SK-N-SH (cell line): ENCODE results near the gene PBX1. TPM values are rescaled to one million over a fixed set of nuclear protein-coding genes. Genes with fewer than 3 reads are reported as not detected.

Source experiments
- CTCF ChIA-PET: fragments of 300-600, 350-600 bp; formaldehyde crosslinking; extraction: SDS; loops from one replicate; lab custom pipeline; 2021; lab: Yijun Ruan, JAX
- POLR2A ChIA-PET: fragments of 350-600 bp; sonication (Branson Sonifier 250); formaldehyde crosslinking; extraction: SDS; loops from one replicate; lab custom pipeline; 2020; ENCODE audit warnings: antibody characterized with exemption, inconsistent platforms; lab: Yijun Ruan, JAX
- DNase-seq: peaks from one replicate; pipeline ENCODE4 v3.0.0; 2012
- H2AFZ ChIP-seq: fragments of 200-600 bp; sonication (generic); 2 replicates; pipeline ENCODE4 v1.8.1; 2016; ENCODE audit warnings: antibody characterized with exemption, mild to moderate bottlenecking, low read depth
- H3F3A ChIP-seq: fragments of 200-600 bp; sonication (generic); replicated peaks from 2 replicates; pipeline ENCODE3; 2016; ENCODE audit warnings: antibody characterized with exemption, mild to moderate bottlenecking; ENCODE audit not compliant: insufficient read depth
- H3K27ac ChIP-seq, 2 experiments: fragments of 200-500 bp in 1 of 2; fragments of 200-600 bp in 1 of 2; sonication (Bioruptor generic) in 1 of 2; sonication (generic), shearing (Covaris generic) in 1 of 2; 2 replicates each; pipeline versions ENCODE4 v1.5.1 to v1.6.1; 2014 to 2016; ENCODE audit warnings: low read depth in 2 of 2, inconsistent platforms in 1 of 2, low read length in 1 of 2, mild to moderate bottlenecking in 1 of 2, mixed read lengths in 1 of 2
- H3K27me3 ChIP-seq: fragments of 200-600 bp; sonication (generic), shearing (Covaris generic); 2 replicates; pipeline ENCODE4 v1.6.1; 2016; ENCODE audit warnings: mixed run types; ENCODE audit not compliant: insufficient read depth
- H3K36me3 ChIP-seq, 2 experiments: fragments of 200-500 bp in 1 of 2; fragments of 200-600 bp in 1 of 2; sonication (Bioruptor generic) in 1 of 2; sonication (generic) in 1 of 2; replicated peaks in 1 of 2; 2 replicates each; pipeline versions ENCODE3 to v1.5.1; 2014 to 2016; ENCODE audit warnings: low read length in 1 of 2, mild to moderate bottlenecking in 1 of 2; ENCODE audit not compliant: insufficient read depth in 2 of 2, control insufficient read depth in 1 of 2
- H3K4me1 ChIP-seq, 2 experiments: fragments of 200-500 bp in 1 of 2; fragments of 200-600 bp in 1 of 2; sonication (Bioruptor generic) in 1 of 2; sonication (generic), shearing (Covaris generic) in 1 of 2; 2 replicates each; pipeline versions ENCODE4 v1.5.1 to v1.6.1; 2014 to 2016; ENCODE audit warnings: low read depth in 1 of 2, low read length in 1 of 2, mixed run types in 1 of 2; ENCODE audit not compliant: insufficient read depth in 2 of 2, control insufficient read depth in 1 of 2
- H3K4me2 ChIP-seq: fragments of 200-600 bp; sonication (generic), shearing (Covaris generic); 2 replicates; pipeline ENCODE4 v1.6.1; 2017; ENCODE audit warnings: mixed run types
- H3K4me3 ChIP-seq, 2 experiments: fragments of 200-500 bp in 1 of 2; fragments of 200-600 bp in 1 of 2; sonication (Bioruptor generic) in 1 of 2; sonication (generic), shearing (Covaris generic) in 1 of 2; 2 replicates each; pipeline versions ENCODE4 v1.5.1 to v1.8.1; 2014 to 2016; ENCODE audit warnings: low read depth in 2 of 2, inconsistent platforms in 1 of 2, low read length in 1 of 2, mild to moderate bottlenecking in 1 of 2, mixed read lengths in 1 of 2, moderate library complexity in 1 of 2
- H3K79me2 ChIP-seq: fragments of 200-600 bp; sonication (generic); 2 replicates; pipeline ENCODE4 v1.8.1; 2017; ENCODE audit warnings: mild to moderate bottlenecking; ENCODE audit not compliant: insufficient read depth
- H3K9ac ChIP-seq: fragments of 200-600 bp; sonication (generic); 2 replicates; pipeline ENCODE4 v1.6.1; 2017; ENCODE audit warnings: mixed run types
- H3K9me2 ChIP-seq: fragments of 200-600 bp; sonication (generic); 2 replicates; pipeline ENCODE4 v1.6.1; 2017; ENCODE audit warnings: mixed run types
- H3K9me3 ChIP-seq: fragments of 200-600 bp; sonication (generic); 2 replicates; pipeline ENCODE4 v1.6.1; 2017; ENCODE audit warnings: mixed run types, mild to moderate bottlenecking, moderate library complexity
- H4K20me1 ChIP-seq: fragments of 200-600 bp; sonication (generic); 2 replicates; pipeline ENCODE4 v1.6.1; 2017; ENCODE audit warnings: mild to moderate bottlenecking, mixed run types; ENCODE audit not compliant: insufficient read depth
- CHD2 ChIP-seq: fragments of 150-350 bp; IDR thresholded peaks from 2 replicates; pipeline ENCODE4 v1.6.1; 2018; ENCODE audit warnings: low read length; ENCODE audit not compliant: partially characterized antibody
- CTCF ChIP-seq: fragments of 200-600 bp; sonication (generic); IDR thresholded peaks from 2 replicates; pipeline ENCODE4 v1.6.1; 2017; ENCODE audit warnings: antibody characterized with exemption, mild to moderate bottlenecking, moderate library complexity
- FOXM1 ChIP-seq: IDR thresholded peaks from 2 replicates; pipeline ENCODE4 v1.4.0; 2012; ENCODE audit warnings: low read depth, mild to moderate bottlenecking
- GABPA ChIP-seq: IDR thresholded peaks from 2 replicates; pipeline ENCODE4 v1.4.0; 2012; ENCODE audit warnings: low read depth, mild to moderate bottlenecking
- GATA2 ChIP-seq: sonication (generic); formaldehyde crosslinking; IDR thresholded peaks from 2 replicates; pipeline ENCODE4 v1.5.0; 2020; ENCODE audit warnings: mild to moderate bottlenecking, missing genetic modification reagents
- JUND ChIP-seq: IDR thresholded peaks from 2 replicates; pipeline ENCODE4 v1.4.0; 2012
- NFIC ChIP-seq: IDR thresholded peaks from 2 replicates; pipeline ENCODE4 v1.4.0; 2012; ENCODE audit warnings: borderline replicate concordance
- NRF1 ChIP-seq: IDR thresholded peaks from 2 replicates; pipeline ENCODE4 v1.6.1; 2012; ENCODE audit warnings: low read depth, mild to moderate bottlenecking, low read length
- PBX3 ChIP-seq: IDR thresholded peaks from 2 replicates; pipeline ENCODE4; 2012
- RAD21 ChIP-seq: IDR thresholded peaks from 2 replicates; pipeline ENCODE4 v1.6.1; 2012; ENCODE audit warnings: mild to moderate bottlenecking, low read length
- REST ChIP-seq: IDR thresholded peaks from 2 replicates; pipeline ENCODE4 v1.6.1; 2012; ENCODE audit warnings: mild to moderate bottlenecking, low read depth, low read length, moderate library complexity
- SIN3A ChIP-seq: IDR thresholded peaks from 2 replicates; pipeline ENCODE4 v1.6.1; 2012; ENCODE audit warnings: low read depth, mild to moderate bottlenecking, low read length, moderate library complexity, borderline replicate concordance
- TAF1 ChIP-seq: IDR thresholded peaks from 2 replicates; pipeline ENCODE4 v1.6.1; 2012; ENCODE audit warnings: low read depth, mild to moderate bottlenecking, low read length, moderate library complexity, borderline replicate concordance
- TEAD4 ChIP-seq: IDR thresholded peaks from 2 replicates; pipeline ENCODE4 v1.4.0; 2012; ENCODE audit warnings: mild to moderate bottlenecking, borderline replicate concordance; ENCODE audit not compliant: insufficient read depth
- ZBTB33 ChIP-seq: IDR thresholded peaks from 2 replicates; pipeline ENCODE4 v1.4.0; 2012; ENCODE audit warnings: low read depth, borderline replicate concordance
- WGBS: methylation state at CpG from one replicate; pipeline ENCODE4 v1.1.6; 2017; ENCODE audit warnings: low lambda C conversion rate; 5-methylcytosine and 5-hydroxymethylcytosine counted together
- polyA plus RNA-seq, 3 experiments: library from polyadenylated mRNA; depleted of rRNA; stranded (reverse); fragments of >200 nt; gene quantifications; 2 replicates each; pipeline ENCODE4 v1.2.3, GENCODE V29; 2012
- TF ChIP-seq, protein P1 (sequence below): fragments of 150-350 bp; IDR thresholded peaks from 2 replicates; pipeline ENCODE4 v1.6.1; 2017; ENCODE audit warnings: antibody characterized with exemption, low read length, low read depth, borderline replicate concordance
- TF ChIP-seq, protein P2 (sequence below): IDR thresholded peaks from 2 replicates; pipeline ENCODE4 v1.4.0; 2012; ENCODE audit warnings: low read depth, borderline replicate concordance
- TF ChIP-seq, protein P3 (sequence below): IDR thresholded peaks from 2 replicates; pipeline ENCODE4 v1.4.0; 2012; ENCODE audit warnings: low read depth

The PBX1 gene
- polyA plus RNA-seq, 1 of the 3 experiments (the other 2 are of a cell fraction), result 27.0 TPM

- H3K9ac ChIP-seq, result no peak overlapping the region
- no peak overlapping the region for H2AFZ ChIP-seq
- H3K4me1 ChIP-seq, result peaks cover 0 to 2% of the 10 kb centered on the region in 2 experiments; a peak in 1 of 4 replicates
- no peak for DNase-seq
- no peaks in the 10 kb centered on the region for H4K20me1 ChIP-seq
- H3K4me2 ChIP-seq, result no peak overlapping the region
- no peaks in the 10 kb centered on the region for H3K36me3 ChIP-seq
- H3K9me2 ChIP-seq, result no peaks in the 10 kb centered on the region
- no peaks in the 10 kb centered on the region for H3F3A ChIP-seq
- ChIA-PET CTCF (no interaction called here), POLR2A (no interaction called here)
- no peak overlapping the region for H3K4me3 ChIP-seq
- no peaks in the 10 kb centered on the region for H3K9me3 ChIP-seq
- no peaks in the 10 kb centered on the region for H3K79me2 ChIP-seq
- H3K27me3 ChIP-seq, result no peaks in the 10 kb centered on the region
- WGBS, result 66% methylated on average over 8 of the region's 8 CpGs
- H3K27ac ChIP-seq, result no peak overlapping the region
- TF ChIP-seq CHD2, result no peak
- no peak for TF ChIP-seq GATA2 (CRISPR knock-in tag)
- TF ChIP-seq CTCF, result no peak
- no peak for TF ChIP-seq TEAD4
- no peak for TF ChIP-seq GABPA
- TF ChIP-seq NRF1, result no peak
- no peak for TF ChIP-seq TAF1
- TF ChIP-seq JUND, result no peak
- no peak for TF ChIP-seq FOXM1
- TF ChIP-seq, protein P1, sequence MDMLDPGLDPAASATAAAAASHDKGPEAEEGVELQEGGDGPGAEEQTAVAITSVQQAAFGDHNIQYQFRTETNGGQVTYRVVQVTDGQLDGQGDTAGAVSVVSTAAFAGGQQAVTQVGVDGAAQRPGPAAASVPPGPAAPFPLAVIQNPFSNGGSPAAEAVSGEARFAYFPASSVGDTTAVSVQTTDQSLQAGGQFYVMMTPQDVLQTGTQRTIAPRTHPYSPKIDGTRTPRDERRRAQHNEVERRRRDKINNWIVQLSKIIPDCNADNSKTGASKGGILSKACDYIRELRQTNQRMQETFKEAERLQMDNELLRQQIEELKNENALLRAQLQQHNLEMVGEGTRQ, result no peak
- no peak for TF ChIP-seq NFIC
- TF ChIP-seq, all 33 proteins: peak for 0
These were observed 308.6 kb downstream of the PBX1 start for GRCh38 chr1:164867590-164867989.

GRCh38 chr1:164868990-164869389, 310.0 kb downstream of the PBX1 start:
- H3K79me2 ChIP-seq, result no peaks in the 10 kb centered on the region
- DNase-seq, result no peak
- no peaks in the 10 kb centered on the region for H3K9me2 ChIP-seq
- no peaks in the 10 kb centered on the region for H3F3A ChIP-seq
- no peaks in the 10 kb centered on the region for H4K20me1 ChIP-seq
- no peak overlapping the region for H3K9ac ChIP-seq
- H3K4me3 ChIP-seq, result no peak overlapping the region
- no peaks in the 10 kb centered on the region for H3K36me3 ChIP-seq
- no peak overlapping the region for H2AFZ ChIP-seq
- POLR2A ChIA-PET, result no interaction called here
- no peaks in the 10 kb centered on the region for H3K9me3 ChIP-seq
- H3K4me2 ChIP-seq, result no peak overlapping the region
- no peaks in the 10 kb centered on the region for H3K27me3 ChIP-seq
- 72% methylated on average over 4 of the region's 4 CpGs for WGBS
- H3K4me1 ChIP-seq, result no peaks in the 10 kb centered on the region; a peak in 1 of 4 replicates
- no peak overlapping the region for H3K27ac ChIP-seq
- CTCF ChIA-PET, result interaction anchor here (0.6 kb wide), 1 partner anchor 1578 kb away, joined by 3 read pairs; no protein-coding TSS in a partner anchor
- TF ChIP-seq, protein P2, sequence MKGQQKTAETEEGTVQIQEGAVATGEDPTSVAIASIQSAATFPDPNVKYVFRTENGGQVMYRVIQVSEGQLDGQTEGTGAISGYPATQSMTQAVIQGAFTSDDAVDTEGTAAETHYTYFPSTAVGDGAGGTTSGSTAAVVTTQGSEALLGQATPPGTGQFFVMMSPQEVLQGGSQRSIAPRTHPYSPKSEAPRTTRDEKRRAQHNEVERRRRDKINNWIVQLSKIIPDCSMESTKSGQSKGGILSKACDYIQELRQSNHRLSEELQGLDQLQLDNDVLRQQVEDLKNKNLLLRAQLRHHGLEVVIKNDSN, result no peak
- TF ChIP-seq, protein P3, sequence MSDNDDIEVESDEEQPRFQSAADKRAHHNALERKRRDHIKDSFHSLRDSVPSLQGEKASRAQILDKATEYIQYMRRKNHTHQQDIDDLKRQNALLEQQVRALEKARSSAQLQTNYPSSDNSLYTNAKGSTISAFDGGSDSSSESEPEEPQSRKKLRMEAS, result no peak
- TF ChIP-seq JUND, result no peak
- TF ChIP-seq NFIC, result no peak
- no peak for TF ChIP-seq PBX3
- no peak for TF ChIP-seq RAD21
- no peak for TF ChIP-seq SIN3A
- TF ChIP-seq ZBTB33, result no peak
- TF ChIP-seq REST, result no peak
- TF ChIP-seq GATA2 (CRISPR knock-in tag), result no peak
